Measurements from ENCODE around the gene DSEL. TPM values are rescaled to one million over a fixed set of nuclear protein-coding genes. Genes with fewer than 3 reads are reported as not detected.

Gene DSEL
- total RNA-seq, 1 experiment from 2014 or later: 24.9 TPM

- BruUV-seq (replicated peaks): no TSS peak
- no peak for DNase-seq (ENCODE audit: low spot score)
- peaks cover 12% of the 10 kb centered on the region for H3K4me1 ChIP-seq (ENCODE audit: insufficient read depth, low read length, poor library complexity, severe bottlenecking)
- H3K9me3 ChIP-seq (ENCODE audit: low read depth, low read length, poor library complexity, severe bottlenecking): no peaks in the 10 kb centered on the region
- H3K36me3 ChIP-seq (ENCODE audit: insufficient read depth, low read length, poor library complexity, severe bottlenecking): no peaks in the 10 kb centered on the region
- no peak overlapping the region for H3K27ac ChIP-seq (ENCODE audit: low read depth, low read length, poor library complexity, severe bottlenecking)
- ChIA-PET CTCF (no interaction called here), POLR2A (ENCODE audit: low non-redundant PET) (no interaction called here)
- H3K27me3 ChIP-seq (replicated peaks; ENCODE audit: insufficient read depth, low read depth, low read length, poor library complexity): no peaks in the 10 kb centered on the region
- TF ChIP-seq, protein P1, sequence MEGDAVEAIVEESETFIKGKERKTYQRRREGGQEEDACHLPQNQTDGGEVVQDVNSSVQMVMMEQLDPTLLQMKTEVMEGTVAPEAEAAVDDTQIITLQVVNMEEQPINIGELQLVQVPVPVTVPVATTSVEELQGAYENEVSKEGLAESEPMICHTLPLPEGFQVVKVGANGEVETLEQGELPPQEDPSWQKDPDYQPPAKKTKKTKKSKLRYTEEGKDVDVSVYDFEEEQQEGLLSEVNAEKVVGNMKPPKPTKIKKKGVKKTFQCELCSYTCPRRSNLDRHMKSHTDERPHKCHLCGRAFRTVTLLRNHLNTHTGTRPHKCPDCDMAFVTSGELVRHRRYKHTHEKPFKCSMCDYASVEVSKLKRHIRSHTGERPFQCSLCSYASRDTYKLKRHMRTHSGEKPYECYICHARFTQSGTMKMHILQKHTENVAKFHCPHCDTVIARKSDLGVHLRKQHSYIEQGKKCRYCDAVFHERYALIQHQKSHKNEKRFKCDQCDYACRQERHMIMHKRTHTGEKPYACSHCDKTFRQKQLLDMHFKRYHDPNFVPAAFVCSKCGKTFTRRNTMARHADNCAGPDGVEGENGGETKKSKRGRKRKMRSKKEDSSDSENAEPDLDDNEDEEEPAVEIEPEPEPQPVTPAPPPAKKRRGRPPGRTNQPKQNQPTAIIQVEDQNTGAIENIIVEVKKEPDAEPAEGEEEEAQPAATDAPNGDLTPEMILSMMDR (conservative IDR thresholded peaks at IDR 0.05; ENCODE audit: low read depth, low read length): no peak
- no peak for TF ChIP-seq EZH2 (IDR thresholded peaks at IDR 0.05; ENCODE audit: borderline replicate concordance, low read depth, low read length, poor library complexity, severe bottlenecking)
- intact Hi-C loops (cut with micrococcal nuclease; ENCODE audit: unreplicated experiment): loop anchor here (10.0 kb wide), 1 partner anchor 53 kb away; no protein-coding TSS in a partner anchor
- H3K4me3 ChIP-seq (ENCODE audit: low read depth, low read length, poor library complexity, severe bottlenecking): no peak overlapping the region
Measured at GRCh38 chr18:67531929-67532328, 15.4 kb upstream of the DSEL start.

- no TSS peak for BruUV-seq (replicated peaks)
- H3K4me1 ChIP-seq (ENCODE audit: insufficient read depth, low read length, poor library complexity, severe bottlenecking): peaks cover 7% of the 10 kb centered on the region
- CTCF ChIA-PET: no interaction called here
- intact Hi-C loops (cut with micrococcal nuclease; ENCODE audit: unreplicated experiment): no loop called here
- POLR2A ChIA-PET (ENCODE audit: low non-redundant PET): no interaction called here
- H3K27ac ChIP-seq (ENCODE audit: low read depth, low read length, poor library complexity, severe bottlenecking): no peak overlapping the region
- DNase-seq (ENCODE audit: low spot score): peak; percentile 57
- H3K9me3 ChIP-seq (ENCODE audit: low read depth, low read length, poor library complexity, severe bottlenecking): no peaks in the 10 kb centered on the region
- H3K36me3 ChIP-seq (ENCODE audit: insufficient read depth, low read length, poor library complexity, severe bottlenecking): no peaks in the 10 kb centered on the region
- H3K4me3 ChIP-seq (ENCODE audit: low read depth, low read length, poor library complexity, severe bottlenecking): no peak overlapping the region
- TF ChIP-seq, protein P1 (conservative IDR thresholded peaks at IDR 0.05; ENCODE audit: low read depth, low read length): no peak
- no peak for TF ChIP-seq EZH2 (IDR thresholded peaks at IDR 0.05; ENCODE audit: borderline replicate concordance, low read depth, low read length, poor library complexity, severe bottlenecking)
- no peaks in the 10 kb centered on the region for H3K27me3 ChIP-seq (replicated peaks; ENCODE audit: insufficient read depth, low read depth, low read length, poor library complexity)
Measured at GRCh38 chr18:67525328-67526099, 9.0 kb upstream of the DSEL start.

DNA sequence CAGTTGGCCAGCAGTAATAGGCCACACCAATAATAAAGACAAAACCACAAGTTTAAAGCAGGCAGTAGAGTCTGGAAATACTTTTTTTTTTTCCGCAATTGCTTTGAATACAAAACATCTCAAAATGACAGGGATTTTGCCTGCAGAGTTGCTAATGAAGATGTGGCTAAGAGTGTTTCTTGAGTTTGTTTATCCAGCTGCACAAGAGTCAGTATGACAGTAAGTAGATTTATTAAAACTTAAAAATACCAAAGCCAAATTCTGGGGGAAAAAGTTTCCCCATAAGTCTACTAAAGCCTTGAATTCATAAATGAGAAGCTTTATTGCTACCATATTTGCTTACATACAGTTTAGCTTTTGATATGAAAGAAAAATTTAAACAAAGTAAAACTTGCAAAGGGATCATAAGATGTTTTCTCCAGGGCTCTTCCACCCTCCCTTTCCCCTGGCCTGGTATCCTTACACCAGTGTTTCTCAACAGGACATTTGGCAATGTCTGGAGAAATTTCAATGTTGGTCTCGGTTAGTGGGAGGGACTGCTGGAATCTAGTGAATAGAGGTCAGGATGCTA lies 3.9 kb upstream of the DSEL start:
- TF ChIP-seq, protein P1 (conservative IDR thresholded peaks at IDR 0.05; ENCODE audit: low read depth, low read length): no peak
- no peak for TF ChIP-seq EZH2 (IDR thresholded peaks at IDR 0.05; ENCODE audit: borderline replicate concordance, low read depth, low read length, poor library complexity, severe bottlenecking)
- DNase-seq (ENCODE audit: low spot score): no peak
- POLR2A ChIA-PET (ENCODE audit: low non-redundant PET): no interaction called here
- intact Hi-C loops (cut with micrococcal nuclease; ENCODE audit: unreplicated experiment): no loop called here
- no peak overlapping the region for H3K27ac ChIP-seq (ENCODE audit: low read depth, low read length, poor library complexity, severe bottlenecking)
- H3K36me3 ChIP-seq (ENCODE audit: insufficient read depth, low read length, poor library complexity, severe bottlenecking): no peaks in the 10 kb centered on the region
- CTCF ChIA-PET: no interaction called here
- H3K4me3 ChIP-seq (ENCODE audit: low read depth, low read length, poor library complexity, severe bottlenecking): no peak overlapping the region
- no peaks in the 10 kb centered on the region for H3K9me3 ChIP-seq (ENCODE audit: low read depth, low read length, poor library complexity, severe bottlenecking)
- peaks cover 12% of the 10 kb centered on the region for H3K4me1 ChIP-seq (ENCODE audit: insufficient read depth, low read length, poor library complexity, severe bottlenecking)
- no peaks in the 10 kb centered on the region for H3K27me3 ChIP-seq (replicated peaks; ENCODE audit: insufficient read depth, low read depth, low read length, poor library complexity)
- no TSS peak for BruUV-seq (replicated peaks)

Measured in A673 (cell line).